Measurements from ENCODE around the gene RBM46.
"Not testable (repeated sequence)": the region's sequence is repeated elsewhere in the genome, so short reads cannot be mapped to it uniquely, and the experiment has no call there.

RBM46 gene

DNA sequence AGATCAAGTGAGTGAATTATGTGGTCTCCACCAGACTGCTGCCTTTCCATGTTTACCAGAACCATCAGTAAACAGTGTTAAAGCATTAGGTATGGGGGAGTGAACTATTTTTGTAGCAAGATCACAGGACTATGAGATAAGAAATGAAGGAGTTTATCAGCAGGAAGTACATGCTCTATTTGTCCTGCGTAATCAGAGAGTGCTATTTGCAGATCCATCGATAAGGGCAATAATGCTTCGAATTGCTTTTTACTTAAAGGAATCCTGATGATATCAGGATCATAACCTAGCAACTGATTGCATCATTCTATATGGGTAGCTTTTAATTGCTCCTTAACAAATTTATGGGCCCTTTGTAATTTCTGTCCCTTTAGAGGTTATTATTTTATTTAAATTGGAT lies 57.1 kb downstream of the RBM46 start:
- no peak for DNase-seq

DNA sequence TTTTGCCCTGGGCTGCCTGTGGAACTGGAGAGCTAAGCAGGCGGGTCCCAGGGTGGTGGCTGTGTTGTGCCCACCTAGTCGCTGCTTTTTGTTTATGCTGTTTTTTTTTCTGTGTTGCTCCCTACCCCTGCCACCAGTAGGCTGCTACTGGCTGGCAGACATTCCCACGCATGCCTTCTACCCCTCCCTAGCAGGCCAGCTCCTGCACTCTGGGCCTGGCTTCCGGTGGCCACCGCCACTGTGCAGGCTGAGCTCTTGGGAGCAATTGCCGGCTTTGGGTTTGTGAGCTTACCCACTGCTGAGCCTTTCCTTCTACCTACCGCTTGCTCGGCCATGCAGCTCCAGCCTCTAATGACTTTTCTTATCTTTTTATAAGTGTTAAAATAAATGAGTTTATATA lies 57.6 kb downstream of the RBM46 start:
- DNase-seq: no peak

DNA sequence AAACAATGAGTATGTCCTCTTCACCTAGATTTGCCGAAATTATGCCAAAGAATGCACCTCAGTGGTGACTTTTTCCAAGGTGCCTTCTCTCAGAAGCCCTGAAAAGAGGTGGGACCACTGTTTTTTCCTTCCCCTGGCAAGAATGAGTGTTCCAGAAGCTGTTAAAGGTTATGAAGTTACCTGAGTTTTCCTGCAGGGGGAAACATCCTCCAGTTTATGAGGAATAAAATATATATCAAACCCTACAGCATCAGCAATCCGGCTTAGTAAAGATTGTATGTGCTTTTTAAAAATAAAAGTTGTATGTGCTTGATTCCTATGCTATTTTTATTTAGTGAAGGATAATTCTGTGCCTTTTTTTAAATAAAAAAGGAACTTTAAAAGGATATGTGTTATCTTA lies 73.3 kb downstream of the RBM46 start:
- DNase-seq: no peak

GRCh38 chr4:154858166-154858565 lies 77.1 kb downstream of the RBM46 start:
- no peak for DNase-seq

GRCh38 chr4:154868414-154869194 lies 87.5 kb downstream of the RBM46 start:
- no peak for DNase-seq

GRCh38 chr4:154869301-154869700 lies 88.2 kb downstream of the RBM46 start:
- no peak for DNase-seq

DNA sequence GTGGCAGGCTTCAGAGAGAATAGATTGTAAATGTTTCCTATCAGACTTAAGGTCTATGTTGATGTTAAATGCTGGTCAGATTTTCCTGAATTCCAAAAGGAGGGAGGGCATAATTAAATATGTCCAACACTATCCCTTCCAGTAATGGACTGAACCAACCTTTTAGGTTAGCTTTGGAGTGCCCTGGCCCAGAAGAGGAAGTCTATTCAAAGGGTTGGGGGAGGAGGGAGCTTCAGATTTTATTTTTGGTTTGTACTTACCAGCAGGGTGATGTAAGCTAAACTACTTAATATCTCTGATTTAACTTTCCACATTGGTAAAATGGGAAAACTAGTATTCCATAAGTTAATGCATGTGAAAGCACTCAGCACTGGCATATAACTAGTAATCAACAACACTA lies 91.1 kb downstream of the RBM46 start:
- DNase-seq: no peak

GRCh38 chr4:154874049-154874448 lies 93.0 kb downstream of the RBM46 start:
- not testable (repeated sequence) for DNase-seq

- DNase-seq: no peak
Observed at GRCh38 chr4:154877110-154877760, 96.2 kb downstream of the RBM46 start.
